Measurements from ENCODE around the gene POLE4.

DNA sequence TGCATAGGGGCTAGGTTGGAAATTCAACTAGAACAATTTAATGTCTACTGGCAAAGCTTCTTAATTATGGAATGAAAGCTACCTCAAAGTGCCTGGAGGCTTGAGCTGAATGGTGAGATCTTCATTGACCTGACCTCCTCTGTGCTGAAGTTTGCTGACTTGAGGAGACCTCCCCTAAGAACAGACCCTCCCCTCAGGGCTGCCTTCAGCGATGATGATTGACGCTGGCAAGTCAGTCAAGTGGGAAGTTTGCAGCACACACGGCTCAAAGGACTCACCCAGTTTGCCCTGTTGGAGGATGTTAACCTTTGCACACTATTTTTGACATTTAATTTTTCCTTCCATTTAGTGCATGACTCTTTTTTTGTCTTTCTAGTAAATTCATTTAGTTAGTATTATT, 17.2 kb upstream of the POLE4 start:
- TF ChIP-seq, protein P1, sequence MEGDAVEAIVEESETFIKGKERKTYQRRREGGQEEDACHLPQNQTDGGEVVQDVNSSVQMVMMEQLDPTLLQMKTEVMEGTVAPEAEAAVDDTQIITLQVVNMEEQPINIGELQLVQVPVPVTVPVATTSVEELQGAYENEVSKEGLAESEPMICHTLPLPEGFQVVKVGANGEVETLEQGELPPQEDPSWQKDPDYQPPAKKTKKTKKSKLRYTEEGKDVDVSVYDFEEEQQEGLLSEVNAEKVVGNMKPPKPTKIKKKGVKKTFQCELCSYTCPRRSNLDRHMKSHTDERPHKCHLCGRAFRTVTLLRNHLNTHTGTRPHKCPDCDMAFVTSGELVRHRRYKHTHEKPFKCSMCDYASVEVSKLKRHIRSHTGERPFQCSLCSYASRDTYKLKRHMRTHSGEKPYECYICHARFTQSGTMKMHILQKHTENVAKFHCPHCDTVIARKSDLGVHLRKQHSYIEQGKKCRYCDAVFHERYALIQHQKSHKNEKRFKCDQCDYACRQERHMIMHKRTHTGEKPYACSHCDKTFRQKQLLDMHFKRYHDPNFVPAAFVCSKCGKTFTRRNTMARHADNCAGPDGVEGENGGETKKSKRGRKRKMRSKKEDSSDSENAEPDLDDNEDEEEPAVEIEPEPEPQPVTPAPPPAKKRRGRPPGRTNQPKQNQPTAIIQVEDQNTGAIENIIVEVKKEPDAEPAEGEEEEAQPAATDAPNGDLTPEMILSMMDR (IDR thresholded peaks at IDR 0.05): no peak
- no peak for TF ChIP-seq POLR2A (IDR thresholded peaks at IDR 0.05)

Measured in heart left ventricle (tissue), 13 donors.